WTC11 (cell line): ENCODE results near the gene FTCDNL1. TPM values are rescaled to one million over a fixed set of nuclear protein-coding genes. Genes with fewer than 3 reads are reported as not detected.

Experiments
- ATAC-seq: fragments of 200-7000 bp; cut with Tn5 transposase; 2 replicates; pipeline ENCODE4 v1.10.0; 2021; ENCODE audit warnings: mild to moderate bottlenecking, moderate library complexity
- CTCF ChIA-PET: fragments of 300-600 bp; sonication (Branson Sonifier 250); formaldehyde crosslinking; loops from one replicate; lab custom pipeline; 2021; ENCODE audit warnings: antibody characterized with exemption; lab: Charles Lee
- POLR2A ChIA-PET: fragments of 350-600 bp; sonication (Branson Sonifier 250); formaldehyde crosslinking; loops from one replicate; lab custom pipeline; 2021; ENCODE audit warnings: antibody characterized with exemption; lab: Charles Lee
- DNase-seq: peaks from one replicate; pipeline ENCODE4 v3.0.0; 2021; ENCODE audit warnings: low spot score
- H3K27ac Mint-ChIP-seq: 2 replicates; pipeline ENCODE4 v1.8.0; 2021; ENCODE audit warnings: mixed read lengths
- H3K27me3 Mint-ChIP-seq: 2 replicates; pipeline ENCODE4 v1.8.0; 2021; ENCODE audit warnings: low read depth, mild to moderate bottlenecking, moderate library complexity, mixed read lengths
- H3K36me3 Mint-ChIP-seq: 2 replicates; pipeline ENCODE4 v1.8.0; 2021; ENCODE audit warnings: mixed read lengths
- H3K4me1 Mint-ChIP-seq: 2 replicates; pipeline ENCODE4 v1.8.0; 2022; ENCODE audit warnings: mixed read lengths
- H3K4me3 Mint-ChIP-seq: 2 replicates; pipeline ENCODE4 v1.8.0; 2021; ENCODE audit warnings: mild to moderate bottlenecking, moderate library complexity, mixed read lengths
- H3K9me3 Mint-ChIP-seq: 2 replicates; pipeline ENCODE4 v1.8.0; 2021; ENCODE audit warnings: mixed read lengths
- AR ChIP-seq: fragments of 250-450 bp; sonication (Bioruptor Pico); IDR thresholded peaks from 2 replicates; pipeline ENCODE4 v1.9.0; 2021; ENCODE audit warnings: mild to moderate bottlenecking
- ATF1 ChIP-seq: sonication (generic); formaldehyde crosslinking; IDR thresholded peaks from 2 replicates; pipeline ENCODE4 v1.8.1; 2023; ENCODE audit warnings: mild to moderate bottlenecking, moderate library complexity, missing genetic modification reagents
- CBFB ChIP-seq: sonication (generic); formaldehyde crosslinking; IDR thresholded peaks from 2 replicates; pipeline ENCODE4 v1.8.1; 2022; ENCODE audit warnings: mild to moderate bottlenecking, low read depth, missing genetic modification reagents
- ETV6 ChIP-seq: sonication (generic); formaldehyde crosslinking; IDR thresholded peaks from 2 replicates; pipeline ENCODE4 v1.8.1; 2022; ENCODE audit warnings: mild to moderate bottlenecking, missing genetic modification reagents
- MXD4 ChIP-seq: fragments of 250-450 bp; sonication (Bioruptor Pico); IDR thresholded peaks from 2 replicates; pipeline ENCODE4 v1.8.0; 2021; ENCODE audit warnings: mild to moderate bottlenecking, moderate library complexity, borderline replicate concordance
- NR3C1 ChIP-seq: sonication (generic); formaldehyde crosslinking; conservative IDR thresholded peaks from 2 replicates; pipeline ENCODE4 v1.8.1; 2023; ENCODE audit warnings: low read depth, mild to moderate bottlenecking, missing genetic modification reagents
- PRDM15 ChIP-seq: sonication (generic); formaldehyde crosslinking; IDR thresholded peaks from 2 replicates; pipeline ENCODE4 v1.8.0; 2022; ENCODE audit warnings: missing genetic modification reagents
- RELA ChIP-seq: sonication (generic); formaldehyde crosslinking; IDR thresholded peaks from 2 replicates; pipeline ENCODE4 v1.8.1; 2022; ENCODE audit warnings: missing genetic modification reagents, mild to moderate bottlenecking, borderline replicate concordance
- SOX15 ChIP-seq: fragments of 250-450 bp; sonication (Bioruptor Pico); IDR thresholded peaks from 2 replicates; pipeline ENCODE4 v1.9.0; 2021; ENCODE audit warnings: mild to moderate bottlenecking
- TCF7 ChIP-seq: sonication (generic); formaldehyde crosslinking; IDR thresholded peaks from 2 replicates; pipeline ENCODE4 v1.8.0; 2022; ENCODE audit warnings: mild to moderate bottlenecking, low read depth, missing genetic modification reagents, moderate library complexity
- TP53 ChIP-seq: sonication (generic); formaldehyde crosslinking; IDR thresholded peaks from 2 replicates; pipeline ENCODE4 v1.8.1; 2023; ENCODE audit warnings: mild to moderate bottlenecking, missing genetic modification reagents
- ZNF138 ChIP-seq: sonication (generic); formaldehyde crosslinking; conservative IDR thresholded peaks from 2 replicates; pipeline ENCODE4 v1.8.1; 2022; ENCODE audit warnings: mild to moderate bottlenecking, moderate library complexity, missing genetic modification reagents
- ZNF219 ChIP-seq: sonication (generic); formaldehyde crosslinking; IDR thresholded peaks from 2 replicates; pipeline ENCODE4 v1.8.0; 2023; ENCODE audit warnings: missing genetic modification reagents, mild to moderate bottlenecking, borderline replicate concordance
- ZNF232 ChIP-seq: sonication (generic); formaldehyde crosslinking; IDR thresholded peaks from 2 replicates; pipeline ENCODE4 v1.8.0; 2022; ENCODE audit warnings: mild to moderate bottlenecking, missing genetic modification reagents
- ZNF263 ChIP-seq: sonication (generic); formaldehyde crosslinking; IDR thresholded peaks from 2 replicates; pipeline ENCODE4 v1.8.1; 2022; ENCODE audit warnings: low read depth, mild to moderate bottlenecking, moderate library complexity, missing genetic modification reagents
- ZNF281 ChIP-seq: sonication (generic); formaldehyde crosslinking; IDR thresholded peaks from 2 replicates; pipeline ENCODE4 v1.8.0; 2023; ENCODE audit warnings: mild to moderate bottlenecking, missing genetic modification reagents
- ZNF512 ChIP-seq: sonication (generic); formaldehyde crosslinking; IDR thresholded peaks from 2 replicates; pipeline ENCODE4 v1.8.1; 2022; ENCODE audit warnings: missing genetic modification reagents, borderline replicate concordance
- total RNA-seq: library from RNA; stranded (reverse); gene quantifications from 3 replicates; pipeline ENCODE4 v1.2.3, GENCODE V29; 2021
- TF ChIP-seq, protein P1 (sequence below): sonication (generic); formaldehyde crosslinking; IDR thresholded peaks from 2 replicates; pipeline ENCODE4 v1.8.0; 2022; ENCODE audit warnings: mild to moderate bottlenecking, missing genetic modification reagents
- TF ChIP-seq, protein P2 (sequence below): sonication (generic); formaldehyde crosslinking; conservative IDR thresholded peaks from 2 replicates; pipeline ENCODE4 v1.8.1; 2022; ENCODE audit warnings: mild to moderate bottlenecking, missing genetic modification reagents
- TF ChIP-seq, protein P3 (sequence below): fragments of 250-450 bp; sonication (Bioruptor Pico); IDR thresholded peaks from 2 replicates; pipeline ENCODE4 v1.9.0; 2021; ENCODE audit warnings: mild to moderate bottlenecking

Gene FTCDNL1
- total RNA-seq, 1 experiment from 2014 or later, result 0.85 TPM

DNA sequence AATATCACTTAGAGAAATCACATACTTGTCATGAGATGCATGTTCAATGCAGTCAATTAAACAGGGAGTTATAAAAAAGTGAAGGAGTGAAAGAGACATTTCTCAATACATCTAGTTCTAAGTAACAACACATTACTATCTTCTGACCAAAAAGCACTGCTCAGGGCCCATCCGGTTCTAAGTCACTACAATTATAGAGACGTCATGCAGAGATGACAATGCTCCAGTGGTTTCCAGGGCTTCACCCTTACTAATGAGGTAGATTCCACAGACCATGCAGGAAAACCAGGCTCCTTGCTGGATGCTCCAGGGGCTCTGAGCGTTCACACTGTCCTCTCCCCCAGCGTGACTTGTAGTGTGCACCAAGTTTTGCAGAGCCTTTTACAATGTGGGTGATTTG is 88.0 kb downstream of the FTCDNL1 start:
- ATAC-seq, result no peak
- ChIA-PET POLR2A (no interaction called here), CTCF (no interaction called here)
- no peak for DNase-seq
- H3K27ac Mint-ChIP-seq, result no peak overlapping the region
- TF ChIP-seq SOX15 (CRISPR knock-in tag) (no peak), RELA (CRISPR knock-in tag) (no peak), ZNF219 (CRISPR knock-in tag) (no peak), TCF7 (no peak), ZNF512 (no peak), ZNF281 (no peak), PRDM15 (CRISPR knock-in tag) (no peak), TP53 (CRISPR knock-in tag) (no peak), ZNF263 (CRISPR knock-in tag) (no peak)
- TF ChIP-seq, protein P1, sequence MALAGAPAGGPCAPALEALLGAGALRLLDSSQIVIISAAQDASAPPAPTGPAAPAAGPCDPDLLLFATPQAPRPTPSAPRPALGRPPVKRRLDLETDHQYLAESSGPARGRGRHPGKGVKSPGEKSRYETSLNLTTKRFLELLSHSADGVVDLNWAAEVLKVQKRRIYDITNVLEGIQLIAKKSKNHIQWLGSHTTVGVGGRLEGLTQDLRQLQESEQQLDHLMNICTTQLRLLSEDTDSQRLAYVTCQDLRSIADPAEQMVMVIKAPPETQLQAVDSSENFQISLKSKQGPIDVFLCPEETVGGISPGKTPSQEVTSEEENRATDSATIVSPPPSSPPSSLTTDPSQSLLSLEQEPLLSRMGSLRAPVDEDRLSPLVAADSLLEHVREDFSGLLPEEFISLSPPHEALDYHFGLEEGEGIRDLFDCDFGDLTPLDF (CRISPR knock-in tag), result no peak
- TF ChIP-seq, protein P2, sequence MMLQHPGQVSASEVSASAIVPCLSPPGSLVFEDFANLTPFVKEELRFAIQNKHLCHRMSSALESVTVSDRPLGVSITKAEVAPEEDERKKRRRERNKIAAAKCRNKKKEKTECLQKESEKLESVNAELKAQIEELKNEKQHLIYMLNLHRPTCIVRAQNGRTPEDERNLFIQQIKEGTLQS (CRISPR knock-in tag), result no peak
- no peaks in the 10 kb centered on the region for H3K9me3 Mint-ChIP-seq
- no peak overlapping the region for H3K4me3 Mint-ChIP-seq
- H3K27me3 Mint-ChIP-seq, result no peaks in the 10 kb centered on the region
- H3K4me1 Mint-ChIP-seq, result peaks cover 4% of the 10 kb centered on the region; the same call in 1 of the 2 replicates
- H3K36me3 Mint-ChIP-seq, result no peaks in the 10 kb centered on the region

DNA sequence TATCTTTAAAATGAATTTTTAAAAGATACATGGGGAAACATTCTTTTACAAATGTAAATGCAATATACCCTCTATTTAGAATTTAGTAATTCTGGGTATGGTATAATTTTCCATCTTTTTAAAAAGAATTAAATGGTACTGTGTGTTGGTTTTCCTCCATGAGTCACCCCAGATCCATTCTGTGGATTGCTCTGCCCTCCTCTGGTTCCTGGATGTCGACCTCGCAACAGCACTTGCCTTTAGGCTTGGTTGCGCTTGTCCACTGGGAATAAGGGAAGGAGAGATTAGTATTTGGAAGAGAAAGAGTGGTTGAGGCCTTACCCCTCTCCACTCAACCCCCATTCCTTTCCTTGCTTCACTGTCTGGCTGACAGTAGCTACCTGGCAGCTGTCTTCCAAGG is 90.4 kb downstream of the FTCDNL1 start:
- Mint-ChIP-seq H3K27me3 (no peaks in the 10 kb centered on the region), H3K36me3 (no peaks in the 10 kb centered on the region), H3K4me3 (no peak overlapping the region), H3K27ac (no peak overlapping the region), H3K4me1 (0 out of 2 replicates have a peak, but pooled peaks cover 4% of the 10 kb centered on the region), H3K9me3 (peaks cover 5% of the 10 kb centered on the region; the same call in 1 of the 2 replicates)
- peak; percentile 17 for DNase-seq
- CTCF ChIA-PET, result no interaction called here
- POLR2A ChIA-PET, result no interaction called here
- peak; percentile 84 for ATAC-seq
- TF ChIP-seq NR3C1 (CRISPR knock-in tag) (no peak), ATF1 (no peak), ZNF232 (no peak), ZNF138 (CRISPR knock-in tag) (no peak), AR (CRISPR knock-in tag) (no peak), ETV6 (CRISPR knock-in tag) (no peak), ZNF512 (no peak), CBFB (CRISPR knock-in tag) (no peak), MXD4 (CRISPR knock-in tag) (no peak)
- TF ChIP-seq, protein P3, sequence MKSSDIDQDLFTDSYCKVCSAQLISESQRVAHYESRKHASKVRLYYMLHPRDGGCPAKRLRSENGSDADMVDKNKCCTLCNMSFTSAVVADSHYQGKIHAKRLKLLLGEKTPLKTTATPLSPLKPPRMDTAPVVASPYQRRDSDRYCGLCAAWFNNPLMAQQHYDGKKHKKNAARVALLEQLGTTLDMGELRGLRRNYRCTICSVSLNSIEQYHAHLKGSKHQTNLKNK (CRISPR knock-in tag), result no peak
